Endothelial cell of umbilical vein (primary cell): ENCODE measurements around the gene ARRB1. TPM values are rescaled to one million over a fixed set of nuclear protein-coding genes. Genes with fewer than 3 reads are reported as not detected.

Source experiments
- BruUV-seq: library from RNA; stranded (reverse); fragments of 400-500 nt; replicated peaks from 2 replicates; lab custom pipeline; 2021; lab: Mats Ljungman, UMichigan
- CTCF ChIA-PET: fragments of 300-600, 350-600 bp; sonication (Branson Sonifier 250); formaldehyde crosslinking; loops from one replicate; lab custom pipeline; 2021; ENCODE audit warnings: antibody characterized with exemption, inconsistent platforms; lab: Charles Lee
- POLR2A ChIA-PET: fragments of 300-600, 350-600 bp; sonication (Branson Sonifier 250); formaldehyde crosslinking; loops from one replicate; lab custom pipeline; 2021; ENCODE audit warnings: antibody characterized with exemption, inconsistent platforms; lab: Charles Lee
- DNase-seq: peaks from one replicate; pipeline ENCODE4 v3.0.0-alpha.2; 2011; ENCODE audit warnings: low read depth, low spot score
- FAIRE-seq: peaks from 2 replicates; lab custom pipeline; 2011; peaks lifted over from hg19 to GRCh38; lab: Jason Lieb, UNC
- H2AFZ ChIP-seq: 2 replicates; pipeline ENCODE4 v1.6.0; 2012; ENCODE audit warnings: low read depth, low read length, control low read depth, inconsistent platforms
- H3K27ac ChIP-seq: 2 replicates; pipeline ENCODE4 v1.5.1; 2011; ENCODE audit warnings: low read depth, mild to moderate bottlenecking, control low read depth, low read length, moderate library complexity; ENCODE audit not compliant: insufficient read depth
- H3K27me3 ChIP-seq, 2 experiments: 2 replicates each; pipeline versions ENCODE4 v1.6.0 to v1.6.1; 2011; ENCODE audit warnings: low read length in 2 of 2, mixed read lengths in 1 of 2; ENCODE audit not compliant: control insufficient read depth in 2 of 2, insufficient read depth in 2 of 2
- H3K36me3 ChIP-seq, 2 experiments: 2 replicates in 1 of 2; 3 replicates in 1 of 2; pipeline ENCODE4 v1.5.1; 2011; ENCODE audit warnings: low read length in 2 of 2, mild to moderate bottlenecking in 1 of 2, moderate library complexity in 1 of 2; ENCODE audit not compliant: control insufficient read depth in 2 of 2, insufficient read depth in 2 of 2; ENCODE audit errors: extremely low read depth in 1 of 2
- H3K4me1 ChIP-seq: 3 replicates; pipeline ENCODE4 v1.5.1; 2011; ENCODE audit warnings: mild to moderate bottlenecking, low read length; ENCODE audit not compliant: control insufficient read depth, insufficient read depth; ENCODE audit errors: extremely low read depth
- H3K4me2 ChIP-seq: 2 replicates; pipeline ENCODE4 v1.6.1; 2011; ENCODE audit warnings: low read length, control low read depth, mixed read lengths; ENCODE audit not compliant: insufficient read depth
- H3K4me3 ChIP-seq, 3 experiments: fragments of 200-600 bp in 1 of 3; sonication (generic), shearing (Covaris generic) in 1 of 3; replicated peaks in 1 of 3; 2 replicates each; pipeline ENCODE4 v1.5.1; 2011 to 2016; ENCODE audit warnings: control low read depth in 3 of 3, low read length in 3 of 3, mild to moderate bottlenecking in 2 of 3, inconsistent platforms in 1 of 3, low read depth in 1 of 3, moderate library complexity in 1 of 3; ENCODE audit not compliant: insufficient read depth in 1 of 3
- H3K79me2 ChIP-seq: 2 replicates; pipeline ENCODE4 v1.6.0; 2012; ENCODE audit warnings: low read length, inconsistent platforms; ENCODE audit not compliant: control insufficient read depth, insufficient read depth
- H3K9ac ChIP-seq: replicated peaks from 2 replicates; pipeline ENCODE3; 2011; ENCODE audit warnings: low read length, control low read depth; ENCODE audit not compliant: insufficient read depth; ENCODE audit errors: extremely low read depth
- H3K9me1 ChIP-seq: replicated peaks from 3 replicates; pipeline ENCODE4 v1.6.0; 2011; ENCODE audit warnings: mild to moderate bottlenecking, low read length; ENCODE audit not compliant: control insufficient read depth, insufficient read depth; ENCODE audit errors: extremely low read depth
- H3K9me3 ChIP-seq: replicated peaks from 2 replicates; pipeline ENCODE4 v1.5.1; 2012; ENCODE audit warnings: low read length, inconsistent platforms; ENCODE audit not compliant: control insufficient read depth, insufficient read depth
- H4K20me1 ChIP-seq: replicated peaks from 2 replicates; pipeline ENCODE3; 2011; ENCODE audit warnings: mild to moderate bottlenecking, low read length; ENCODE audit not compliant: control insufficient read depth, insufficient read depth; ENCODE audit errors: extremely low read depth
- FOS ChIP-seq: IDR thresholded peaks from 2 replicates; pipeline ENCODE4 v1.6.1; 2011; ENCODE audit warnings: mild to moderate bottlenecking, low read length, moderate library complexity, borderline replicate concordance; ENCODE audit not compliant: insufficient read depth
- POLR2AphosphoS5 ChIP-seq: IDR thresholded peaks from 2 replicates; pipeline ENCODE4 v1.6.1; 2012; ENCODE audit warnings: low read depth, mild to moderate bottlenecking, control low read depth, low read length, moderate library complexity; ENCODE audit not compliant: insufficient read depth
- dilution Hi-C: fragments of 300-500 bp; cut with MboI; formaldehyde crosslinking; loops from one replicate; pipeline ENCODE4 v1.15.0; 2019; ENCODE audit warnings: low sequenced_read_pairs; ENCODE audit not compliant: extremely low pct_ligation_motif_present
- intact Hi-C: fragments of 100-400 bp; cut with micrococcal nuclease; formaldehyde crosslinking; loops from one replicate; pipeline ENCODE4 v1.10.0; 2022
- polyA plus RNA-seq, 4 experiments: library from polyadenylated mRNA; depleted of rRNA in 3 of 4; stranded (reverse) in 3 of 4; unstranded in 1 of 4; fragments of >200 nt; gene quantifications; 2 replicates each; pipeline versions ENCODE4 v1.2.1 to v1.2.3, GENCODE V29; 2011 to 2012; ENCODE audit warnings: missing spikeins in 1 of 4
- total RNA-seq: library from RNA; stranded (reverse); gene quantifications from 2 replicates; pipeline ENCODE4 v1.2.3, GENCODE V29; 2021
- TF ChIP-seq, protein P1 (sequence below), 2 donors: IDR thresholded peaks; 1 replicate in 1 of 2; 2 replicates in 1 of 2; pipeline ENCODE4 v1.5.1; 2011; ENCODE audit warnings: low read length in 2 of 2, mild to moderate bottlenecking in 2 of 2, moderate library complexity in 2 of 2, control low read depth in 1 of 2, inconsistent platforms in 1 of 2, low read depth in 1 of 2; ENCODE audit not compliant: insufficient read depth in 1 of 2; ENCODE audit errors: extremely low read depth in 1 of 2
- TF ChIP-seq, protein P2 (sequence below): IDR thresholded peaks from 2 replicates; pipeline ENCODE4 v1.6.1; 2011; ENCODE audit not compliant: insufficient read depth, insufficient read length

The ARRB1 gene
- total and polyA plus RNA-seq, 2 donors (not counting 3 experiments of a cell fraction or from before 2014, with no cell fraction given): 63.9 to 92.6 TPM

DNA sequence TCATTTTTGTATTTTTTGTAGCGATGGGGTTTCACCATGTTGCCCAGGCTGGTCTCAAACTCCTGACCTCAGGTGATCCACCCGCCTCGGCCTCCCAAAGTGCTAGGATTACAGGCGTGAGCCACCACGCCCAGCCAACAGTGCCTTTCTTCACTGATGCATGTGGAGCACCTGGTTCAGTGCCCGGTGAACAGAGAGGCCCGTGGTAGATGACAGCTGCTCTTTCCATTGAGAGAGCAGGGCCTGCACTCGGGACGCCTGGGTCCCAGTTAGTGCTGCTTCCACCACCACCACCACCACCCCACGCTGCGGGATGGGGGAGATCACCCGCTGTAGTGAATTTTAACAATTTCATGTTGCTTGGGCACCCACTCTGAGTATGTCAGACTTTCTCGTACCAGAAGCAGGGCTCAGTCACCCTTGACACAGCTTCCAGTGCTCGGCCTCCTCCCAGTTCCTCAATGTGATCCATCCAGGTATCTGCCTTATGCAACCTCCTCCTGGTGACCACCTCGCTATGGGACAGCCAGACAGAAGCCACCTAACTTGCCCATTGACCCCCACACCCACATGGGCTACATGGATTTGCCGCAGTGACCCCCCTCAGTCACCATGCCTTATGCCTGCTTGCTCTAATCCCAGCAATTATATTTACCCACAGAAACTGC lies 36.6 kb downstream of the ARRB1 start:
- no peak for FAIRE-seq
- dilution Hi-C loops (no loop called here), intact Hi-C loops (no loop called here)
- peaks cover 0 to 12% of the 10 kb centered on the region in 2 experiments for H3K36me3 ChIP-seq
- no peaks in the 10 kb centered on the region for H3K27me3 ChIP-seq
- POLR2A ChIA-PET: no interaction called here
- H3K27ac ChIP-seq: no peak overlapping the region
- TF ChIP-seq, protein P1, sequence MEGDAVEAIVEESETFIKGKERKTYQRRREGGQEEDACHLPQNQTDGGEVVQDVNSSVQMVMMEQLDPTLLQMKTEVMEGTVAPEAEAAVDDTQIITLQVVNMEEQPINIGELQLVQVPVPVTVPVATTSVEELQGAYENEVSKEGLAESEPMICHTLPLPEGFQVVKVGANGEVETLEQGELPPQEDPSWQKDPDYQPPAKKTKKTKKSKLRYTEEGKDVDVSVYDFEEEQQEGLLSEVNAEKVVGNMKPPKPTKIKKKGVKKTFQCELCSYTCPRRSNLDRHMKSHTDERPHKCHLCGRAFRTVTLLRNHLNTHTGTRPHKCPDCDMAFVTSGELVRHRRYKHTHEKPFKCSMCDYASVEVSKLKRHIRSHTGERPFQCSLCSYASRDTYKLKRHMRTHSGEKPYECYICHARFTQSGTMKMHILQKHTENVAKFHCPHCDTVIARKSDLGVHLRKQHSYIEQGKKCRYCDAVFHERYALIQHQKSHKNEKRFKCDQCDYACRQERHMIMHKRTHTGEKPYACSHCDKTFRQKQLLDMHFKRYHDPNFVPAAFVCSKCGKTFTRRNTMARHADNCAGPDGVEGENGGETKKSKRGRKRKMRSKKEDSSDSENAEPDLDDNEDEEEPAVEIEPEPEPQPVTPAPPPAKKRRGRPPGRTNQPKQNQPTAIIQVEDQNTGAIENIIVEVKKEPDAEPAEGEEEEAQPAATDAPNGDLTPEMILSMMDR (IDR thresholded peaks at IDR 0.05; ENCODE audit: extremely low read depth in 1 of 2, insufficient read depth in 1 of 2, low read depth in 1 of 2, low read length in 2 of 2): no peak
- TF ChIP-seq FOS: no peak
- TF ChIP-seq, protein P2, sequence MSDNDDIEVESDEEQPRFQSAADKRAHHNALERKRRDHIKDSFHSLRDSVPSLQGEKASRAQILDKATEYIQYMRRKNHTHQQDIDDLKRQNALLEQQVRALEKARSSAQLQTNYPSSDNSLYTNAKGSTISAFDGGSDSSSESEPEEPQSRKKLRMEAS: no peak
- TF ChIP-seq POLR2AphosphoS5: no peak
- BruUV-seq: no TSS peak
- DNase-seq: no peak
- no peak overlapping the region for H2AFZ ChIP-seq
- no peaks in the 10 kb centered on the region for H4K20me1 ChIP-seq
- H3K79me2 ChIP-seq: peaks cover 18% of the 10 kb centered on the region
- H3K4me3 ChIP-seq: no peak overlapping the region
- no peak overlapping the region for H3K9ac ChIP-seq
- CTCF ChIA-PET: interaction anchor here (2.7 kb wide), 1 partner anchor 34 kb away, joined by 20 read pairs; no protein-coding TSS in a partner anchor
- H3K4me2 ChIP-seq: no peak overlapping the region
- H3K4me1 ChIP-seq: peaks cover 33% of the 10 kb centered on the region
- no peaks in the 10 kb centered on the region for H3K9me3 ChIP-seq
- H3K9me1 ChIP-seq: no peaks in the 10 kb centered on the region
